H1 (cell line): ENCODE data around the gene CHSY1. TPM values are rescaled to one million over a fixed set of nuclear protein-coding genes. Genes with fewer than 3 reads are reported as not detected.

ENCODE experiments used
- BACH1 ChIP-seq: IDR thresholded peaks from 2 replicates; pipeline ENCODE4 v1.6.1; 2012; ENCODE audit warnings: low read length, improper control_type of control experiment
- KDM4A ChIP-seq: IDR thresholded peaks from one replicate; pipeline ENCODE4 v1.7.1; 2012; ENCODE audit warnings: low read depth, mild to moderate bottlenecking, moderate library complexity, low read length, inconsistent platforms; ENCODE audit not compliant: severe bottlenecking
- POU5F1 ChIP-seq: IDR thresholded peaks from 2 replicates; pipeline ENCODE4 v1.6.1; 2011; ENCODE audit warnings: low read depth, mild to moderate bottlenecking, low read length, moderate library complexity
- SP4 ChIP-seq: IDR thresholded peaks from 2 replicates; pipeline ENCODE4 v1.6.1; 2012; ENCODE audit warnings: low read length, inconsistent platforms
- polyA plus RNA-seq, 7 experiments: library from polyadenylated mRNA; depleted of rRNA in 3 of 7; stranded (reverse) in 5 of 7; unstranded in 2 of 7; fragments of >200 nt in 5 of 7; fragments of 200-250 nt in 2 of 7; gene quantifications; 1 replicate in 5 of 7; 2 replicates in 1 of 7; 4 replicates in 1 of 7; pipeline versions ENCODE4 v1.2.1 to v1.2.3, GENCODE V29; 2011 to 2013; ENCODE audit warnings: missing spikeins in 2 of 7, mixed read lengths in 2 of 7
- total RNA-seq: library from RNA; stranded (reverse); fragmentation: NEBNext Ultra II Directional; extraction: Animal tissue kit (Norgen Biotek cat#: 25700); gene quantifications from 2 replicates; pipeline ENCODE4 v1.2.1, GENCODE V29; 2021
- TF ChIP-seq, protein P1 (sequence below): IDR thresholded peaks from 2 replicates; pipeline ENCODE4 v1.6.1; 2012; ENCODE audit warnings: inconsistent platforms

CHSY1 gene
- total and polyA plus RNA-seq, 2 of the 8 experiments (the other 6 are each of a cell fraction or from before 2014, with no cell fraction given): 24.9 to 60.7 TPM

DNA sequence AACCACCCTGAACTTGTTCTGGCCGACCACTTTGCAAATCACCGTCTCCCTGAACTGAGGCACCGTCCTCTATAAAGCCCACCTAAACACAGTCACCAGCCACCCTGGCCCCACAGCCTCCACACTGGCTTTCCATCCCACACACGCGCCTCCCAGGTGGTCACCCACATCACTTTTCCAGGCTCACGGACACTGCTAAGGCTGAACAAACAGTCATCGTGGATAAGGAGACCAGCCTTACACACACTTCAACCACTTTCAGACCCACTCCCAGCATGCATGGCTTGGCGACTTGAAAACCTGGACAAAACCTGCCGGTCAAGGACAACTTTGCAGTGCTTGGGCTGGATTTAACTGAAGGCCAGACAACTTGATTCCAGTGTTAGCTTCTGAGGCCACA lies 8.4 kb downstream of the CHSY1 start (continued):
- TF ChIP-seq KDM4A (no peak), SP4 (no peak), POU5F1 (no peak), BACH1 (no peak)
- TF ChIP-seq, protein P1, sequence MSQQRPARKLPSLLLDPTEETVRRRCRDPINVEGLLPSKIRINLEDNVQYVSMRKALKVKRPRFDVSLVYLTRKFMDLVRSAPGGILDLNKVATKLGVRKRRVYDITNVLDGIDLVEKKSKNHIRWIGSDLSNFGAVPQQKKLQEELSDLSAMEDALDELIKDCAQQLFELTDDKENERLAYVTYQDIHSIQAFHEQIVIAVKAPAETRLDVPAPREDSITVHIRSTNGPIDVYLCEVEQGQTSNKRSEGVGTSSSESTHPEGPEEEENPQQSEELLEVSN: no peak
